HG02763 (cell line): ENCODE results near the gene ZNF610.

Experiments
- ATAC-seq: cut with Tn5 transposase; IDR thresholded peaks from one replicate; pipeline ENCODE4 v1.9.1; 2021; ENCODE audit warnings: mild to moderate bottlenecking, moderate library complexity; ENCODE audit not compliant: unreplicated experiment

Gene ZNF610

DNA sequence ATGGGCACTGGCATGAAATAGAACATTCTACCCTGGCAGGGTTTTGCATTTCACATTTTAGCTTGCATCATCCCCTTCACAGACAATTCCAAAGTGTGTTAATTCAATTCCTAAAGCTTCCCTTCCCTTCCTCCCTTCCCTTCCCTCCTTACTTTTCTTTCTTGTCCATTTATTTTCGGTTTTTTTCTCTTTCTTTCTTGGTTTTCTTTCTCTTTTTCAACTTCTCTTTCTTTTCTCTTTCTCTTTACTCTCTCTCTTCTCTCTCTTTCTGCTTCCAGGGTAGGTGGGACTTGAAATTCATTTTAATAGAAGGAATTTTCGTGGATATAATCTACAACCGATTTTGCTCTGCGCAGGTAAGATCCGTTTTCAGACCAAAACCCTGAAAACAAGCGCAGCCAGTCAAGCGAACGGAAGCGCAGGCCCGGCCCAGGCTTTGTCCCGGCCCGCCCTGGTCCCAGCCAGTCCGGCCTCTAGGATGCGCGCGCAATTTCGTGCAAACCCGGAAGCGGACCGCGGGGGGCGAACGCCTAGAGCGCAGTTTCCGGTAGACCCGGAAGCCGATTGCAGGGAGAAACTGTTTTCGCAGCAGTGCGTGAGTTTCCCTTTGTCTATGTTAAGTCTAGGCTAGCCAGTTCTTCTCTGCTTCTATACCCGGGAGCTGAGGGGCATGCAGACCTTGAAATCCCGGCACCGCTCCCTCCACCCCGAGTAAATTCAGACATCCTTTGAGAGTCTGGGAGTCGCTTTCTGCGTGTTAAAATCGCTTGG is 61.5 kb downstream of the ZNF610 start, which contains the start of gene ZNF528:
Gene ZNF528 (plus strand): TSS at position 540 of the 771 bp plus-strand sequence. CDS start 4,165 bp downstream, outside the sequence.
- ATAC-seq, result peak; percentile 64

DNA sequence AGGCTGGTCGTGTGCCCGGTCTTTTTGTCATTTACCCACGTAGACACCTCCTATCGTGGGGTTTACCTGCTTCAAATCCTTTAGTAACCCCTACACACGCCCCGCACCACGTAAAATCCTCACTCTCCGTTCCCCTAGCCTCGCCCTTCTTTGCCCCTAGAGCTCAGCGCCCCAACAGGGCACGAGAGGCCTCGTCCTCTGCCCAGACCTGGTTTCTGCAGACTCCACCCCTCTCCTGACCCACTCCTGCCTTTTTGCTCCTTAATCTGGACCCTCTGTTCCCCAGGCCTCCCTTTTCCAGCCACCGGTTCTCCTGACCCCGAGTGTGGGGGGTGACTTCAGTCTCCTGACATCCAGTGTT is 62.0 kb downstream of the ZNF610 start:
- no peak for ATAC-seq

DNA sequence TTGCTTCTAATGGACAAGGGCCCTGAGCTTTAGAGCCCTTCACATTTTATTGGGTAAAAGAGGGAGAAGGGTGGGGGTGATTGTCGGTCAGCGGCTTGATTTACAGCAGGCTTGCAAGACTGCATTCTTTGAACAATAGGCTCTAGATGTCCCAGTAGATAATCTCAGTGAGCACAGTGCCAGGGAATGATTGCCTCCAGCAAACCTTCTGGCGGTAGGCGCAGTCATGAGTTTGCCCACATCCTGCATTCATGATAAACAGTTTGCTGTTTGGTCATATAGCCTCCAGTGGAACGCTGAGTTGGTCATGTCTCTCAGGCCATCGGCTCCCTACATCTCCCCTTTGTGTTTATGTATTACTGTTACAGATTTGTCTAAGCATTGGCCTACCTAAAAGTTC is 74.2 kb downstream of the ZNF610 start:
- ATAC-seq, result no peak

DNA sequence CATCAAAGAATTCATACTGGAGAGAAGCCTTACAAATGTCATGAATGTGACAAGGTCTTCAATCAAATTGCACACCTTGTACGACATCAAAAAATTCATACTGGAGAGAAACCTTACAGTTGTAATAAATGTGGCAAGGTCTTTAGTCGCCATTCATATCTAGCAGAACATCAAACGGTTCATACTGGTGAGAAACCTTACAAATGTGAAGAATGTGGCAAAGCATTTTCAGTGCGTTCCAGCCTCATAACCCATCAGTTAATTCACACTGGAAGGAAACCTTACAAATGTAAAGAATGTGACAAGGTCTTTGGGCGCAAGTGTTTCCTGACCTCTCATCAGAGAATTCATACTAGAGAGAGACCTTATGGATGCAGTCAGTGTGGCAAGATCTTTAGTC is 79.7 kb downstream of the ZNF610 start:
- ATAC-seq, result no peak
